ENCODE results near the gene LIPF. TPM values are rescaled to one million over a fixed set of nuclear protein-coding genes. Genes with fewer than 3 reads are reported as not detected.

The LIPF gene
- total RNA-seq (2014; rRNA removed; shearing (Covaris generic)) (not detected in 2 replicates), polyA plus RNA-seq (2016; fragmentation: Nextera tagmentation; extraction: Ambion mirVana) (not detected in 2 replicates)
- long read RNA-seq, result 0 reads

- H3K27ac ChIP-seq (ENCODE audit: low read depth), result no peak within 1 kb of the TSS
- H3K4me3 ChIP-seq, result no peak within 1 kb of the TSS
- DNase-seq (ENCODE audit: low spot score) (no peak), ATAC-seq (no peak)
- no peaks in the 10 kb centered on the region for H3K9me2 ChIP-seq (ENCODE audit: insufficient read depth)
- H3K79me2 ChIP-seq (replicated peaks; ENCODE audit: insufficient read depth), result no peaks in the 10 kb centered on the region
- no peaks in the 10 kb centered on the region for H4K20me1 ChIP-seq (replicated peaks; ENCODE audit: insufficient read depth)
- no peak for TF ChIP-seq STAT1 (IDR thresholded peaks at IDR 0.05; ENCODE audit: unreplicated experiment)
- no peak for TF ChIP-seq REST (IDR thresholded peaks at IDR 0.05; ENCODE audit: unreplicated experiment)
- no peak for TF ChIP-seq ZNF114 (CRISPR knock-in tag; IDR thresholded peaks at IDR 0.05)
- TF ChIP-seq ZNF462 (CRISPR knock-in tag; IDR thresholded peaks at IDR 0.05), result no peak
- no peak for TF ChIP-seq JUNB (IDR thresholded peaks at IDR 0.05; ENCODE audit: unreplicated experiment)
- TF ChIP-seq CREB1 (CRISPR knock-in tag; IDR thresholded peaks at IDR 0.05; ENCODE audit: low read depth), result no peak
- TF ChIP-seq EZH2phosphoT487 (IDR thresholded peaks at IDR 0.05; ENCODE audit: unreplicated experiment), result no peak
- no peak for TF ChIP-seq ZNF331 (CRISPR knock-in tag; IDR thresholded peaks at IDR 0.05; ENCODE audit: low read depth)
- TF ChIP-seq NANOG (IDR thresholded peaks at IDR 0.05; ENCODE audit: borderline replicate concordance), result no peak
- TF ChIP-seq EZH2 (IDR thresholded peaks at IDR 0.05; ENCODE audit: low read depth, unreplicated experiment), result no peak
- no peak for TF ChIP-seq CTCF (conservative IDR thresholded peaks at IDR 0.05; ENCODE audit: low read depth in 2 of 2)
- no peak for TF ChIP-seq ETS1 (IDR thresholded peaks at IDR 0.05)
- no peak for TF ChIP-seq POLR2AphosphoS5 (IDR thresholded peaks at IDR 0.05; ENCODE audit: low read depth)
- Mint-ChIP-seq H3K4me3 (no peak within 1 kb of the TSS), H3K36me3 (ENCODE audit: low read depth) (no peaks in the 10 kb centered on the region), H3K27ac (no peak within 1 kb of the TSS), H3K9me3 (0 out of 3 replicates have a peak, but pooled peaks cover 2% of the 10 kb centered on the region), H3K27me3 (ENCODE audit: insufficient read depth, low read depth, poor library complexity) (no peaks in the 10 kb centered on the region), H3K4me1 (no peaks in the 10 kb centered on the region)
- H3K27me3 ChIP-seq (ENCODE audit: insufficient read depth), result no peaks in the 10 kb centered on the region
- no peaks in the 10 kb centered on the region for H3K36me3 ChIP-seq (ENCODE audit: insufficient read depth)
- H3K4me2 ChIP-seq, result no peak within 1 kb of the TSS
- no peaks in the 10 kb centered on the region for H3F3A ChIP-seq (replicated peaks; ENCODE audit: low read depth)
- no peak within 1 kb of the TSS for H2AFZ ChIP-seq
- H3K4me1 ChIP-seq (ENCODE audit: insufficient read depth), result no peaks in the 10 kb centered on the region
Observed at GRCh38 chr10:88664142-88664541, at the start of gene LIPF. Gene LIPF, plus strand, starts transcription at chr10:88664442. Its CDS starts 2,856 bp downstream, at chr10:88667298.
